HepG2 (cell line): ENCODE data around the gene C1orf35. TPM values are rescaled to one million over a fixed set of nuclear protein-coding genes. Genes with fewer than 3 reads are reported as not detected.

Experiments used
- ATF7-NPFF ChIP-seq: sonication (generic); formaldehyde crosslinking; IDR thresholded peaks from 2 replicates; pipeline ENCODE4 v1.8.1; 2023; ENCODE audit warnings: mild to moderate bottlenecking, low read depth, missing genetic modification reagents, moderate library complexity
- DR1 ChIP-seq: sonication (generic); formaldehyde crosslinking; IDR thresholded peaks from 2 replicates; pipeline ENCODE4 v1.8.0; 2021; ENCODE audit warnings: mild to moderate bottlenecking, missing genetic modification reagents, inconsistent platforms
- ERF ChIP-seq: IDR thresholded peaks from 2 replicates; pipeline ENCODE4 v1.6.1; 2018; ENCODE audit warnings: missing biosample characterization, missing genetic modification reagents
- HOXA9 ChIP-seq: sonication (generic); formaldehyde crosslinking; IDR thresholded peaks from 2 replicates; pipeline ENCODE4 v1.8.1; 2022; ENCODE audit warnings: missing genetic modification reagents, mild to moderate bottlenecking, moderate library complexity, borderline replicate concordance
- MEIS1 ChIP-seq: sonication (generic); formaldehyde crosslinking; IDR thresholded peaks from 2 replicates; pipeline ENCODE4 v1.9.0; 2021; ENCODE audit warnings: mild to moderate bottlenecking, missing genetic modification reagents, moderate library complexity, borderline replicate concordance
- MTA1 ChIP-seq: sonication (generic); formaldehyde crosslinking; IDR thresholded peaks from 2 replicates; pipeline ENCODE4 v1.4.0; 2020; ENCODE audit warnings: missing genetic modification reagents, mild to moderate bottlenecking, borderline replicate concordance
- MTF2 ChIP-seq: sonication (generic); formaldehyde crosslinking; IDR thresholded peaks from 2 replicates; pipeline ENCODE4 v1.5.0; 2020; ENCODE audit warnings: missing genetic modification reagents, borderline replicate concordance
- PAX8 ChIP-seq: sonication (generic); formaldehyde crosslinking; IDR thresholded peaks from 2 replicates; pipeline ENCODE4 v1.8.0; 2022; ENCODE audit warnings: mild to moderate bottlenecking, missing genetic modification reagents, borderline replicate concordance
- RBM39 ChIP-seq: fragments of 200-400 bp; formaldehyde crosslinking; IDR thresholded peaks from one replicate; pipeline ENCODE4 v1.6.1; 2018; ENCODE audit warnings: antibody characterized with exemption, mild to moderate bottlenecking, low read depth, low read length; ENCODE audit not compliant: poor library complexity, severe bottlenecking
- SMARCE1 ChIP-seq: fragments of 450-650 bp; IDR thresholded peaks from 2 replicates; pipeline ENCODE4 v1.6.1; 2017; ENCODE audit warnings: borderline replicate concordance
- ZBTB7A ChIP-seq: sonication (generic); formaldehyde crosslinking; IDR thresholded peaks from 2 replicates; pipeline ENCODE4 v1.8.0; 2022; ENCODE audit warnings: mild to moderate bottlenecking, missing genetic modification reagents
- ZNF317 ChIP-seq: sonication (generic); formaldehyde crosslinking; IDR thresholded peaks from 2 replicates; pipeline ENCODE4 v1.5.0; 2020; ENCODE audit warnings: mild to moderate bottlenecking, missing genetic modification reagents
- ZNF749 ChIP-seq: sonication (generic); formaldehyde crosslinking; IDR thresholded peaks from 2 replicates; pipeline ENCODE4 v1.8.0; 2022; ENCODE audit warnings: mild to moderate bottlenecking, missing genetic modification reagents, moderate library complexity, borderline replicate concordance
- polyA plus RNA-seq, 8 experiments: library from polyadenylated mRNA; depleted of rRNA in 3 of 8; stranded (reverse) in 7 of 8; unstranded in 1 of 8; fragments of >200 nt; fragmentation: Illumina TruSeq in 4 of 8; extraction: Trizol in 4 of 8; gene quantifications; 2 replicates each; pipeline versions ENCODE4 v1.2.1 to v1.2.3, GENCODE V29; 2011 to 2016; ENCODE audit warnings: low read depth in 4 of 8, missing spikeins in 1 of 8, mixed read lengths in 1 of 8; ENCODE audit not compliant: insufficient read depth in 1 of 8
- total RNA-seq, 5 experiments: library from RNA; depleted of rRNA; stranded (reverse); fragments of >200 nt; fragmentation: Illumina TruSeq; extraction: Trizol; gene quantifications; 2 replicates each; pipeline ENCODE4 v1.2.3, GENCODE V29; 2016; ENCODE audit warnings: low read depth in 1 of 5
- TF ChIP-seq, protein P1 (sequence below): sonication (generic); formaldehyde crosslinking; IDR thresholded peaks from 2 replicates; pipeline ENCODE4; 2020; ENCODE audit warnings: missing genetic modification reagents, mild to moderate bottlenecking, borderline replicate concordance
- TF ChIP-seq, protein P2 (sequence below): sonication (generic); formaldehyde crosslinking; IDR thresholded peaks from 2 replicates; pipeline ENCODE4 v1.4.0; 2020; ENCODE audit warnings: missing genetic modification reagents
- TF ChIP-seq, protein P3 (sequence below): sonication (generic); formaldehyde crosslinking; IDR thresholded peaks from 2 replicates; pipeline ENCODE4 v1.4.0; 2020; ENCODE audit warnings: mild to moderate bottlenecking, missing genetic modification reagents
- TF ChIP-seq, protein P4 (sequence below): sonication (generic); formaldehyde crosslinking; IDR thresholded peaks from 2 replicates; pipeline ENCODE4 v1.5.1; 2020; ENCODE audit warnings: missing genetic modification reagents, mild to moderate bottlenecking, borderline replicate concordance
- TF ChIP-seq, protein P5 (sequence below): sonication (generic); formaldehyde crosslinking; IDR thresholded peaks from 2 replicates; pipeline ENCODE4 v1.9.0; 2022; ENCODE audit warnings: missing genetic modification reagents, mild to moderate bottlenecking, borderline replicate concordance
- TF ChIP-seq, protein P6 (sequence below): sonication (generic); formaldehyde crosslinking; IDR thresholded peaks from 2 replicates; pipeline ENCODE4 v1.5.0; 2020; ENCODE audit warnings: missing genetic modification reagents

Gene C1orf35
- total and polyA plus RNA-seq, 2 of the 13 experiments (the other 11 are each of a cell fraction or from before 2014, with no cell fraction given) = 8.1 to 19.3 TPM

DNA sequence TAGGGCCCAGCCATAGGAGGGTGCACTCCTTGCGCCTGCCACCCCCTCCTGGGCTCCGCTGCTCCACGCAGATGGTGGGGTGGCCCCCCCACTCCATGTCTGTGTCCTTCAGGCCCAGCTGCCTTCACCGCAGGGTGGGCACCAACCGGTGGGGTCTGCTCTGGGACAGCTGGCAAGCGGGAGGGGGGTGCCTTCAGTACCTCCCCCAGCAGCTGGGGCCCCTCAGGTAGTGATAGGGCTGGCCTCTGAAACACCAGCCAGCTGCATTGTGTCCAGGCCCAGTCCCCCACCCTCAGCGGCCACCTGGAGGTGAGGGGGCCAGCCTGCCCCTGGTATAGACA, 47.0 kb upstream of the C1orf35 start (continued):
- TF ChIP-seq, protein P1, sequence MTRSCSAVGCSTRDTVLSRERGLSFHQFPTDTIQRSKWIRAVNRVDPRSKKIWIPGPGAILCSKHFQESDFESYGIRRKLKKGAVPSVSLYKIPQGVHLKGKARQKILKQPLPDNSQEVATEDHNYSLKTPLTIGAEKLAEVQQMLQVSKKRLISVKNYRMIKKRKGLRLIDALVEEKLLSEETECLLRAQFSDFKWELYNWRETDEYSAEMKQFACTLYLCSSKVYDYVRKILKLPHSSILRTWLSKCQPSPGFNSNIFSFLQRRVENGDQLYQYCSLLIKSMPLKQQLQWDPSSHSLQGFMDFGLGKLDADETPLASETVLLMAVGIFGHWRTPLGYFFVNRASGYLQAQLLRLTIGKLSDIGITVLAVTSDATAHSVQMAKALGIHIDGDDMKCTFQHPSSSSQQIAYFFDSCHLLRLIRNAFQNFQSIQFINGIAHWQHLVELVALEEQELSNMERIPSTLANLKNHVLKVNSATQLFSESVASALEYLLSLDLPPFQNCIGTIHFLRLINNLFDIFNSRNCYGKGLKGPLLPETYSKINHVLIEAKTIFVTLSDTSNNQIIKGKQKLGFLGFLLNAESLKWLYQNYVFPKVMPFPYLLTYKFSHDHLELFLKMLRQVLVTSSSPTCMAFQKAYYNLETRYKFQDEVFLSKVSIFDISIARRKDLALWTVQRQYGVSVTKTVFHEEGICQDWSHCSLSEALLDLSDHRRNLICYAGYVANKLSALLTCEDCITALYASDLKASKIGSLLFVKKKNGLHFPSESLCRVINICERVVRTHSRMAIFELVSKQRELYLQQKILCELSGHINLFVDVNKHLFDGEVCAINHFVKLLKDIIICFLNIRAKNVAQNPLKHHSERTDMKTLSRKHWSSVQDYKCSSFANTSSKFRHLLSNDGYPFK (CRISPR knock-in tag) = no peak
- peak; percentile 69; the same call in 1 of the 2 replicates for TF ChIP-seq ZBTB7A
- TF ChIP-seq DR1 (CRISPR knock-in tag) = no peak
- TF ChIP-seq, protein P2, sequence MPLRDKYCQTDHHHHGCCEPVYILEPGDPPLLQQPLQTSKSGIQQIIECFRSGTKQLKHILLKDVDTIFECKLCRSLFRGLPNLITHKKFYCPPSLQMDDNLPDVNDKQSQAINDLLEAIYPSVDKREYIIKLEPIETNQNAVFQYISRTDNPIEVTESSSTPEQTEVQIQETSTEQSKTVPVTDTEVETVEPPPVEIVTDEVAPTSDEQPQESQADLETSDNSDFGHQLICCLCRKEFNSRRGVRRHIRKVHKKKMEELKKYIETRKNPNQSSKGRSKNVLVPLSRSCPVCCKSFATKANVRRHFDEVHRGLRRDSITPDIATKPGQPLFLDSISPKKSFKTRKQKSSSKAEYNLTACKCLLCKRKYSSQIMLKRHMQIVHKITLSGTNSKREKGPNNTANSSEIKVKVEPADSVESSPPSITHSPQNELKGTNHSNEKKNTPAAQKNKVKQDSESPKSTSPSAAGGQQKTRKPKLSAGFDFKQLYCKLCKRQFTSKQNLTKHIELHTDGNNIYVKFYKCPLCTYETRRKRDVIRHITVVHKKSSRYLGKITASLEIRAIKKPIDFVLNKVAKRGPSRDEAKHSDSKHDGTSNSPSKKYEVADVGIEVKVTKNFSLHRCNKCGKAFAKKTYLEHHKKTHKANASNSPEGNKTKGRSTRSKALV (CRISPR knock-in tag) = 0 out of 2 replicates have a peak, but pooled peaks have one; percentile 10
- TF ChIP-seq MEIS1 (CRISPR knock-in tag) = no peak; the same call in 1 of the 2 replicates
- 0 out of 2 replicates have a peak, but pooled peaks have one; percentile 65 for TF ChIP-seq MTF2 (CRISPR knock-in tag)
- TF ChIP-seq, protein P3, sequence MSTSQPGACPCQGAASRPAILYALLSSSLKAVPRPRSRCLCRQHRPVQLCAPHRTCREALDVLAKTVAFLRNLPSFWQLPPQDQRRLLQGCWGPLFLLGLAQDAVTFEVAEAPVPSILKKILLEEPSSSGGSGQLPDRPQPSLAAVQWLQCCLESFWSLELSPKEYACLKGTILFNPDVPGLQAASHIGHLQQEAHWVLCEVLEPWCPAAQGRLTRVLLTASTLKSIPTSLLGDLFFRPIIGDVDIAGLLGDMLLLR = no peak; the same call in 1 of the 2 replicates
- TF ChIP-seq, protein P4, sequence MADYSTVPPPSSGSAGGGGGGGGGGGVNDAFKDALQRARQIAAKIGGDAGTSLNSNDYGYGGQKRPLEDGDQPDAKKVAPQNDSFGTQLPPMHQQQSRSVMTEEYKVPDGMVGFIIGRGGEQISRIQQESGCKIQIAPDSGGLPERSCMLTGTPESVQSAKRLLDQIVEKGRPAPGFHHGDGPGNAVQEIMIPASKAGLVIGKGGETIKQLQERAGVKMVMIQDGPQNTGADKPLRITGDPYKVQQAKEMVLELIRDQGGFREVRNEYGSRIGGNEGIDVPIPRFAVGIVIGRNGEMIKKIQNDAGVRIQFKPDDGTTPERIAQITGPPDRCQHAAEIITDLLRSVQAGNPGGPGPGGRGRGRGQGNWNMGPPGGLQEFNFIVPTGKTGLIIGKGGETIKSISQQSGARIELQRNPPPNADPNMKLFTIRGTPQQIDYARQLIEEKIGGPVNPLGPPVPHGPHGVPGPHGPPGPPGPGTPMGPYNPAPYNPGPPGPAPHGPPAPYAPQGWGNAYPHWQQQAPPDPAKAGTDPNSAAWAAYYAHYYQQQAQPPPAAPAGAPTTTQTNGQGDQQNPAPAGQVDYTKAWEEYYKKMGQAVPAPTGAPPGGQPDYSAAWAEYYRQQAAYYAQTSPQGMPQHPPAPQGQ (CRISPR knock-in tag) = no peak
- TF ChIP-seq ZNF749 (CRISPR knock-in tag) = 0 out of 2 replicates have a peak, but pooled peaks have one; percentile 19
- 0 out of 2 replicates have a peak, but pooled peaks have one; percentile 48 for TF ChIP-seq MTA1 (CRISPR knock-in tag)
- TF ChIP-seq RBM39 = peak; percentile 57
- TF ChIP-seq PAX8 = peak; percentile 50; the same call in 1 of the 2 replicates
- TF ChIP-seq ZNF317 (CRISPR knock-in tag) = no peak
- TF ChIP-seq, protein P5, sequence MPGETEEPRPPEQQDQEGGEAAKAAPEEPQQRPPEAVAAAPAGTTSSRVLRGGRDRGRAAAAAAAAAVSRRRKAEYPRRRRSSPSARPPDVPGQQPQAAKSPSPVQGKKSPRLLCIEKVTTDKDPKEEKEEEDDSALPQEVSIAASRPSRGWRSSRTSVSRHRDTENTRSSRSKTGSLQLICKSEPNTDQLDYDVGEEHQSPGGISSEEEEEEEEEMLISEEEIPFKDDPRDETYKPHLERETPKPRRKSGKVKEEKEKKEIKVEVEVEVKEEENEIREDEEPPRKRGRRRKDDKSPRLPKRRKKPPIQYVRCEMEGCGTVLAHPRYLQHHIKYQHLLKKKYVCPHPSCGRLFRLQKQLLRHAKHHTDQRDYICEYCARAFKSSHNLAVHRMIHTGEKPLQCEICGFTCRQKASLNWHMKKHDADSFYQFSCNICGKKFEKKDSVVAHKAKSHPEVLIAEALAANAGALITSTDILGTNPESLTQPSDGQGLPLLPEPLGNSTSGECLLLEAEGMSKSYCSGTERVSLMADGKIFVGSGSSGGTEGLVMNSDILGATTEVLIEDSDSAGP (CRISPR knock-in tag) = 0 out of 2 replicates have a peak, but pooled peaks have one; percentile 62
- TF ChIP-seq HOXA9 (CRISPR knock-in tag) = no peak
- no peak for TF ChIP-seq ATF7-NPFF (CRISPR knock-in tag)
- TF ChIP-seq, protein P6, sequence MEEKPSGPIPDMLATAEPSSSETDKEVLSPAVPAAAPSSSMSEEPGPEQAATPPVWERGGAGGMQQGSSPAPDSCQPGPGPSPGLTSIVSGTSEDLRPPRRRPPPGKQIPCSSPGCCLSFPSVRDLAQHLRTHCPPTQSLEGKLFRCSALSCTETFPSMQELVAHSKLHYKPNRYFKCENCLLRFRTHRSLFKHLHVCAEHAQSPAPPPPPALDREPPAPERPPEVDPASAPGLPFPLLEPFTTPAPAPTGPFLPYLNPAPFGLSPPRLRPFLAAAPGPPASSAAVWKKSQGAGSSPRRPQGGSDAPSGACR (CRISPR knock-in tag) = no peak
- no peak for TF ChIP-seq ERF
- TF ChIP-seq SMARCE1 = no peak
